Esophagus muscularis mucosa (tissue), 4 donors: ENCODE measurements around the gene MSL1.

ENCODE experiments used
- EP300 ChIP-seq: sonication (generic); formaldehyde crosslinking; IDR thresholded peaks from one replicate; pipeline ENCODE4 v1.6.1; 2017; ENCODE audit warnings: antibody characterized with exemption
- POLR2A ChIP-seq: fragments of 450-650 bp; IDR thresholded peaks from one replicate; pipeline ENCODE4 v1.6.1; 2017; ENCODE audit warnings: antibody characterized with exemption, moderate library complexity, mild to moderate bottlenecking, low read depth
- TF ChIP-seq, protein P1 (sequence below), 3 experiments: fragments of 200-600 bp in 2 of 3; fragments of 450-650 bp in 1 of 3; sonication (generic) in 2 of 3; IDR thresholded peaks; one replicate each; pipeline ENCODE4 v1.5.1; 2017 to 2019; ENCODE audit warnings: antibody characterized with exemption in 3 of 3, mild to moderate bottlenecking in 2 of 3, moderate library complexity in 1 of 3

DNA sequence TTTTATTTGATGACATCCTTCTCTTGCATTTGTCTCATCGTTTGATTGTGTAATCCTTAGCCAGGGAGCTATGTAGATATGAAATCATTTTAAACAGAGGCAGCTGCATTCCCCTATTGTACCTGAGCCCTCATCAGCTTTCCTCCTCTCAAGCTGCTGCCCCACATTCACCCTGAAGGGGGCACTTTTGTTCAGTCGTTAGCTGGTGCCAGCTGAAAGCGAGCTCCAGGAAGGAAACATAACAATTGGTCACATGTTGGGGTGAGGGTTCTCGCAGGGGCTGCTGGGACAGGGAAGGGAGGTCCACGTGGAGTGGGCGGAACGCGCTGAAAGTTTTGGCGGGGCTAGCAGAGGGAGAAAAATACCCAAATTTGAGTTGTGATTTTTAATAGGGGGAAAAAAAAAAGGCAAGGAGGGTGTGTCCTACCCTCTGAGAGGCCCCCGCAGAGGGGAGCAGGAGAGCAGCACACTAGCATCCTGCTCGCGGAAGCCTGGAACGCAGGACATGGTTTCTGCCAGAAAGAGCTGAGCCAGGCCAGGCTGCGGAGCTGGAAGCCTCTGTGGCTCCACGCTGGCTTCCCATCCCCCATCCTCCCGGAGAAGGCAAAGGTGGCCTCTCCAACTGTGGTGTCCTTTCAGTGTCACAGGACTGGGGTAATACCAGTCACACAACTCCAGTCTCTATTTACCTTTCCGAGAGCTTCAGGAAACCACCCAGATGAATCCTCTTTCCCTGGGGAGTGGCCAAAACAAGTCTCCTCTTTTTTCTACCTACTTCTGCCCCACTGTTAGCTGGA, 8.5 kb upstream of the MSL1 start:
- TF ChIP-seq, protein P1, sequence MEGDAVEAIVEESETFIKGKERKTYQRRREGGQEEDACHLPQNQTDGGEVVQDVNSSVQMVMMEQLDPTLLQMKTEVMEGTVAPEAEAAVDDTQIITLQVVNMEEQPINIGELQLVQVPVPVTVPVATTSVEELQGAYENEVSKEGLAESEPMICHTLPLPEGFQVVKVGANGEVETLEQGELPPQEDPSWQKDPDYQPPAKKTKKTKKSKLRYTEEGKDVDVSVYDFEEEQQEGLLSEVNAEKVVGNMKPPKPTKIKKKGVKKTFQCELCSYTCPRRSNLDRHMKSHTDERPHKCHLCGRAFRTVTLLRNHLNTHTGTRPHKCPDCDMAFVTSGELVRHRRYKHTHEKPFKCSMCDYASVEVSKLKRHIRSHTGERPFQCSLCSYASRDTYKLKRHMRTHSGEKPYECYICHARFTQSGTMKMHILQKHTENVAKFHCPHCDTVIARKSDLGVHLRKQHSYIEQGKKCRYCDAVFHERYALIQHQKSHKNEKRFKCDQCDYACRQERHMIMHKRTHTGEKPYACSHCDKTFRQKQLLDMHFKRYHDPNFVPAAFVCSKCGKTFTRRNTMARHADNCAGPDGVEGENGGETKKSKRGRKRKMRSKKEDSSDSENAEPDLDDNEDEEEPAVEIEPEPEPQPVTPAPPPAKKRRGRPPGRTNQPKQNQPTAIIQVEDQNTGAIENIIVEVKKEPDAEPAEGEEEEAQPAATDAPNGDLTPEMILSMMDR (IDR thresholded peaks at IDR 0.05) = peak in 2 of 3 experiments; percentile 85 to 98
- TF ChIP-seq EP300 (no peak), POLR2A (no peak)
